HepG2 (cell line): ENCODE measurements around the gene HELZ2. TPM values are rescaled to one million over a fixed set of nuclear protein-coding genes. Genes with fewer than 3 reads are reported as not detected.

ENCODE experiments used
- AFF4 ChIP-seq: sonication (generic); formaldehyde crosslinking; IDR thresholded peaks from 2 replicates; pipeline ENCODE4 v1.4.0; 2020; ENCODE audit warnings: missing genetic modification reagents
- FOXK1 ChIP-seq: sonication (generic); formaldehyde crosslinking; IDR thresholded peaks from 2 replicates; pipeline ENCODE4 v1.4.0; 2020; ENCODE audit warnings: low read depth, missing genetic modification reagents, borderline replicate concordance
- FUBP1 ChIP-seq: sonication (generic); formaldehyde crosslinking; IDR thresholded peaks from 2 replicates; pipeline ENCODE4 v1.5.1; 2020; ENCODE audit warnings: missing genetic modification reagents, mild to moderate bottlenecking, borderline replicate concordance
- HNRNPLL ChIP-seq: fragments of 200-400 bp; formaldehyde crosslinking; IDR thresholded peaks from 2 replicates; pipeline ENCODE4 v1.6.1; 2017; ENCODE audit warnings: mild to moderate bottlenecking, low read depth, low read length; ENCODE audit not compliant: poor library complexity, severe bottlenecking
- RAD21 ChIP-seq: fragments of 450-650 bp; formaldehyde crosslinking; IDR thresholded peaks from 2 replicates; pipeline ENCODE4 v1.5.0; 2020; ENCODE audit warnings: mild to moderate bottlenecking
- SP4 ChIP-seq: sonication (generic); formaldehyde crosslinking; IDR thresholded peaks from 2 replicates; pipeline ENCODE4 v1.8.1; 2023; ENCODE audit warnings: mild to moderate bottlenecking, missing genetic modification reagents
- STAT5B ChIP-seq: sonication (generic); formaldehyde crosslinking; IDR thresholded peaks from 2 replicates; pipeline ENCODE4 v1.4.0; 2020; ENCODE audit warnings: missing genetic modification reagents
- ZBTB20 ChIP-seq: sonication (generic); formaldehyde crosslinking; IDR thresholded peaks from 2 replicates; pipeline ENCODE4 v1.8.1; 2023; ENCODE audit warnings: missing genetic modification reagents, low read depth, mild to moderate bottlenecking, borderline replicate concordance
- ZNF639 ChIP-seq: conservative IDR thresholded peaks from 2 replicates; pipeline ENCODE4 v1.6.1; 2018; ENCODE audit warnings: missing genetic modification reagents
- ZSCAN5A ChIP-seq: sonication (generic); formaldehyde crosslinking; IDR thresholded peaks from 2 replicates; pipeline ENCODE4 v1.8.0; 2022; ENCODE audit warnings: mild to moderate bottlenecking, missing genetic modification reagents, borderline replicate concordance
- polyA plus RNA-seq, 8 experiments: library from polyadenylated mRNA; depleted of rRNA in 3 of 8; stranded (reverse) in 7 of 8; unstranded in 1 of 8; fragments of >200 nt; fragmentation: Illumina TruSeq in 4 of 8; extraction: Trizol in 4 of 8; gene quantifications; 2 replicates each; pipeline versions ENCODE4 v1.2.1 to v1.2.3, GENCODE V29; 2011 to 2016; ENCODE audit warnings: low read depth in 4 of 8, missing spikeins in 1 of 8, mixed read lengths in 1 of 8; ENCODE audit not compliant: insufficient read depth in 1 of 8
- total RNA-seq, 5 experiments: library from RNA; depleted of rRNA; stranded (reverse); fragments of >200 nt; fragmentation: Illumina TruSeq; extraction: Trizol; gene quantifications; 2 replicates each; pipeline ENCODE4 v1.2.3, GENCODE V29; 2016; ENCODE audit warnings: low read depth in 1 of 5
- TF ChIP-seq, protein P1 (sequence below): sonication (generic); formaldehyde crosslinking; IDR thresholded peaks from 2 replicates; pipeline ENCODE4 v1.5.1; 2020; ENCODE audit warnings: mild to moderate bottlenecking, missing genetic modification reagents, moderate library complexity
- TF ChIP-seq, protein P2 (sequence below): sonication (generic); formaldehyde crosslinking; IDR thresholded peaks from 2 replicates; pipeline ENCODE4 v1.8.0; 2022; ENCODE audit warnings: low read depth, missing genetic modification reagents

HELZ2 gene
- total and polyA plus RNA-seq, 2 of the 13 experiments (the other 11 are each of a cell fraction or from before 2014, with no cell fraction given): 9.6 to 10.1 TPM

DNA sequence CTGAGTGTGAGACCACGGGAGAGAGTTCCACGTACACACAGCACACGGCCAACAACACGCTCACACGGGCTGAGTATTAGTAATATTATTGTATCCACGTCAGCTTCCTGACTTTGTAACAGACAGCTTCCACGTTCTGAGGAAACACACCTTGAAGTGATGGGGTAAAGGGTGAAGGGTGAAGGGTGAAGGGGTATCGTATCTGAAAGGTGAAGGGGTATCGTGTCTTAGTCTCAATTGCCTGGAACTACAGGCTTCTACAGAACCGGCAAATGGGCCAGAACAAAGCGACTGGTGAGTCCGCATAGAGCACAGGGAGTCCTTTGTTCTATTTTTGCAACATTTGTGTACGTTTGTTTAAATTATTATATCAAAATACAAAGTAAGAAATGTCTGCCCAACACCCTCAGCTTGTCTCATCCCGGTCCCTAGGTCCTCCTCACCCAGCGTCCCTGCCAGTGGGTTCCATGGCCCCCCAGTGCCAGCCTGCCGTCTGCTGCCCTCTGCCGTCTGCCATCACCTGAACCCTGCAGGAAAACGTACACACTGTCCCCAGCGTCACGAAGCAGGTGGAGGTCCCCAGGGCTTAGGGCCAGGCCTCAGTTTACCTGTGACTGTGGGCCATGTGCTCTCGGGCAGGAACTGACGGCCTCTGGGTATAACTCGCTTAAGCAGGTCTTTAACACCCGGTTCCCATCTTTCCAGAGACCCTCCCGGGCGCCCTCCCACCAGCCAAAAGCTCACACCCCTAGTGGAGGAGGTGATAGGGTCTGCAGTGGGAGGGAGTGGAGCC is 4.4 kb upstream of the HELZ2 start (continued):
- no peak for TF ChIP-seq ZSCAN5A
- TF ChIP-seq SP4: no peak
- peak; percentile 72; the same call in 1 of the 2 replicates for TF ChIP-seq FUBP1
- TF ChIP-seq, protein P1, sequence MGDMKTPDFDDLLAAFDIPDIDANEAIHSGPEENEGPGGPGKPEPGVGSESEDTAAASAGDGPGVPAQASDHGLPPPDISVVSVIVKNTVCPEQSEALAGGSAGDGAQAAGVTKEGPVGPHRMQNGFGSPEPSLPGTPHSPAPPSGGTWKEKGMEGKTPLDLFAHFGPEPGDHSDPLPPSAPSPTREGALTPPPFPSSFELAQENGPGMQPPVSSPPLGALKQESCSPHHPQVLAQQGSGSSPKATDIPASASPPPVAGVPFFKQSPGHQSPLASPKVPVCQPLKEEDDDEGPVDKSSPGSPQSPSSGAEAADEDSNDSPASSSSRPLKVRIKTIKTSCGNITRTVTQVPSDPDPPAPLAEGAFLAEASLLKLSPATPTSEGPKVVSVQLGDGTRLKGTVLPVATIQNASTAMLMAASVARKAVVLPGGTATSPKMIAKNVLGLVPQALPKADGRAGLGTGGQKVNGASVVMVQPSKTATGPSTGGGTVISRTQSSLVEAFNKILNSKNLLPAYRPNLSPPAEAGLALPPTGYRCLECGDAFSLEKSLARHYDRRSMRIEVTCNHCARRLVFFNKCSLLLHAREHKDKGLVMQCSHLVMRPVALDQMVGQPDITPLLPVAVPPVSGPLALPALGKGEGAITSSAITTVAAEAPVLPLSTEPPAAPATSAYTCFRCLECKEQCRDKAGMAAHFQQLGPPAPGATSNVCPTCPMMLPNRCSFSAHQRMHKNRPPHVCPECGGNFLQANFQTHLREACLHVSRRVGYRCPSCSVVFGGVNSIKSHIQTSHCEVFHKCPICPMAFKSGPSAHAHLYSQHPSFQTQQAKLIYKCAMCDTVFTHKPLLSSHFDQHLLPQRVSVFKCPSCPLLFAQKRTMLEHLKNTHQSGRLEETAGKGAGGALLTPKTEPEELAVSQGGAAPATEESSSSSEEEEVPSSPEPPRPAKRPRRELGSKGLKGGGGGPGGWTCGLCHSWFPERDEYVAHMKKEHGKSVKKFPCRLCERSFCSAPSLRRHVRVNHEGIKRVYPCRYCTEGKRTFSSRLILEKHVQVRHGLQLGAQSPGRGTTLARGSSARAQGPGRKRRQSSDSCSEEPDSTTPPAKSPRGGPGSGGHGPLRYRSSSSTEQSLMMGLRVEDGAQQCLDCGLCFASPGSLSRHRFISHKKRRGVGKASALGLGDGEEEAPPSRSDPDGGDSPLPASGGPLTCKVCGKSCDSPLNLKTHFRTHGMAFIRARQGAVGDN (CRISPR knock-in tag): 0 out of 2 replicates have a peak, but pooled peaks have one; percentile 30
- TF ChIP-seq ZBTB20 (CRISPR knock-in tag): no peak
- no peak for TF ChIP-seq ZNF639 (CRISPR knock-in tag)
- TF ChIP-seq AFF4 (CRISPR knock-in tag): no peak
- peak; percentile 29; the same call in 1 of the 2 replicates for TF ChIP-seq FOXK1 (CRISPR knock-in tag)
- TF ChIP-seq STAT5B (CRISPR knock-in tag): no peak
- no peak for TF ChIP-seq HNRNPLL
- TF ChIP-seq RAD21 (CRISPR knock-in tag): peak; percentile 61
- TF ChIP-seq, protein P2, sequence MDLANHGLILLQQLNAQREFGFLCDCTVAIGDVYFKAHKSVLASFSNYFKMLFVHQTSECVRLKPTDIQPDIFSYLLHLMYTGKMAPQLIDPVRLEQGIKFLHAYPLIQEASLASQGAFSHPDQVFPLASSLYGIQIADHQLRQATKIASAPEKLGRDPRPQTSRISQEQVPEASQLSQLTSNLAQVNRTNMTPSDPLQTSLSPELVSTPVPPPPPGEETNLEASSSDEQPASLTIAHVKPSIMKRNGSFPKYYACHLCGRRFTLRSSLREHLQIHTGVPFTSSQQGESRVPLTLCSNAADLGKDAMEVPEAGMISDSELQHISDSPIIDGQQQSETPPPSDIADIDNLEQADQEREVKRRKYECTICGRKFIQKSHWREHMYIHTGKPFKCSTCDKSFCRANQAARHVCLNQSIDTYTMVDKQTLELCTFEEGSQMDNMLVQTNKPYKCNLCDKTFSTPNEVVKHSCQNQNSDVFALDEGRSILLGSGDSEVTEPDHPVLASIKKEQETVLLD (CRISPR knock-in tag): 0 out of 2 replicates have a peak, but pooled peaks have one; percentile 4
